H54 (cell line): ENCODE results near the gene TAF13.
"Not testable (repeated sequence)": the region's sequence is repeated elsewhere in the genome, so short reads cannot be mapped to it uniquely, and the experiment has no call there.

Experiments used
- DNase-seq: peaks from one replicate; pipeline ENCODE4 v3.0.0; 2011; ENCODE audit warnings: low spot score, mixed read lengths; ENCODE audit not compliant: insufficient read length
- FAIRE-seq: peaks from 3 replicates; lab custom pipeline; 2011; peaks lifted over from hg19 to GRCh38; lab: Jason Lieb, UNC
- POLR2A ChIP-seq: IDR thresholded peaks from 2 replicates; pipeline ENCODE4 v1.6.1; 2011; ENCODE audit warnings: low read depth, mild to moderate bottlenecking, low read length

The TAF13 gene

GRCh38 chr1:109083923-109084322 is 8.1 kb upstream of the TAF13 start:
- FAIRE-seq (no peak), DNase-seq (no peak)
- no peak for TF ChIP-seq POLR2A

- FAIRE-seq, result no peak
- no peak for TF ChIP-seq POLR2A
- no peak for DNase-seq
Measured at GRCh38 chr1:109083501-109083900, 7.7 kb upstream of the TAF13 start.

GRCh38 chr1:109080441-109081082 is 4.8 kb upstream of the TAF13 start:
- DNase-seq (no peak), FAIRE-seq (no peak)
- no peak for TF ChIP-seq POLR2A

GRCh38 chr1:109079240-109079622 is 3.4 kb upstream of the TAF13 start:
- FAIRE-seq (no peak), DNase-seq (no peak)
- TF ChIP-seq POLR2A, result no peak

GRCh38 chr1:109078317-109078716 is 2.5 kb upstream of the TAF13 start:
- DNase-seq (no peak), FAIRE-seq (no peak)
- TF ChIP-seq POLR2A, result no peak

- TF ChIP-seq POLR2A, result no peak
- FAIRE-seq, result no peak
Measured at GRCh38 chr1:109069294-109069693, 6.5 kb downstream of the TAF13 start.

GRCh38 chr1:109067883-109068282 is 7.9 kb downstream of the TAF13 start:
- DNase-seq, result no peak
- FAIRE-seq, result no peak
- TF ChIP-seq POLR2A, result no peak

More at GRCh38 chr1:109069294-109069693, 6.5 kb downstream of the TAF13 start:
- DNase-seq, result no peak

- no peak for TF ChIP-seq POLR2A
- no peak for FAIRE-seq
- no peak for DNase-seq
Measured at GRCh38 chr1:109065137-109065536, 10.7 kb downstream of the TAF13 start.

GRCh38 chr1:109061183-109061582 is 14.6 kb downstream of the TAF13 start:
- TF ChIP-seq POLR2A, result no peak
- no peak for FAIRE-seq
- DNase-seq, result no peak

- DNase-seq (no peak), FAIRE-seq (no peak)
- TF ChIP-seq POLR2A, result no peak
Measured at GRCh38 chr1:109060707-109061106, 15.1 kb downstream of the TAF13 start.

- DNase-seq, result no peak
- no peak for TF ChIP-seq POLR2A
- FAIRE-seq, result no peak
Measured at GRCh38 chr1:109059026-109059425, 16.8 kb downstream of the TAF13 start.

- no peak for TF ChIP-seq POLR2A
- DNase-seq (no peak), FAIRE-seq (no peak)
Measured at GRCh38 chr1:109056064-109056463, 19.7 kb downstream of the TAF13 start.

GRCh38 chr1:109052145-109052544 is 23.7 kb downstream of the TAF13 start:
- not testable (repeated sequence) for FAIRE-seq, DNase-seq

GRCh38 chr1:109050228-109050995 is 25.4 kb downstream of the TAF13 start:
- FAIRE-seq (no peak), DNase-seq (no peak)
- no peak for TF ChIP-seq POLR2A

GRCh38 chr1:109048335-109048734 is 27.5 kb downstream of the TAF13 start:
- FAIRE-seq (no peak), DNase-seq (no peak)
- TF ChIP-seq POLR2A, result no peak
